ENCODE results near the gene GULP1.
"Not testable (repeated sequence)": the region's sequence is repeated elsewhere in the genome, so short reads cannot be mapped to it uniquely, and the experiment has no call there.

The GULP1 gene

DNA sequence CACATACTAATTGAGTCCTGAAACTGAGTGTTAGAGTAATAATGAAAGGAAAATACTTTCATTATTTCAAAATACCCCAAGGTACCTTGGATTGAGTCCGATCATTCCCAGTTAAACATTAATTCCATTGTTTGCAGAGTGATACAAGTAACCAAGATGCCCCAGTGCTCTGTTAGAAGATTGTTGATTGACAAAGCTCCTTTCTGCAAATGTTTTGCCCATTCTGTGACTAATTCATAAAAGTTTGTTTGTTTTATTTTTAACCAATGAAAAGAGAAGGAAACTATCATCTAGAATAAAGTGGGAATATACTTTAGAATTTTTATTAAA, 124.0 kb downstream of the GULP1 start:
- DNase-seq (no peak), ATAC-seq (no peak)

GRCh38 chr2:188416367-188416766, 124.7 kb downstream of the GULP1 start:
- DNase-seq: no peak
- ATAC-seq: no peak

GRCh38 chr2:188422726-188423125, 131.1 kb downstream of the GULP1 start:
- no peak for ATAC-seq
- no peak for DNase-seq

GRCh38 chr2:188425266-188425665, 133.6 kb downstream of the GULP1 start:
- ATAC-seq (no peak), DNase-seq (no peak)

- no peak for ATAC-seq
- no peak for DNase-seq
Observed at GRCh38 chr2:188426121-188426520, 134.4 kb downstream of the GULP1 start.

GRCh38 chr2:188430705-188431104, 139.0 kb downstream of the GULP1 start:
- DNase-seq (no peak), ATAC-seq (no peak)

GRCh38 chr2:188434018-188434417, 142.3 kb downstream of the GULP1 start:
- DNase-seq (no peak), ATAC-seq (no peak)

GRCh38 chr2:188435115-188435514, 143.4 kb downstream of the GULP1 start:
- ATAC-seq: no peak
- no peak for DNase-seq

GRCh38 chr2:188437537-188437936, 145.9 kb downstream of the GULP1 start:
- no peak for DNase-seq
- no peak for ATAC-seq

DNA sequence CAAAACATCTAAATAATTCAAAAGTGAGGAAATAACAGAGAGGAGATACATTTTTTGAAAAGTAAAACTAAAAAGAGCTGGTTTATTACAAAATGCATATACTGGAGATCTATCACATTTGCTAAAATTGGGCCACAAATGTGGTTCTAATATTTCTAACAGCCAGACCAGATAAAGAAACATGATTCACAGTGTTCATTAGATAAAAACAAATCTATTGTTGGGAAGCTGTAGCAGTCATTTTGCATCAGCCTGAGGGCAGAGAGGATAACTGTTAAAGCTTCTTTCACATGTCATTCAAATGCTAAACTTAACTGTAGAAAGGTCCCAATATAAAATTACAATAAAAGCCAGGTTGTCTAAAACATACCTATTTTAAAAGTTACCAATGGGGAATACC, 148.3 kb downstream of the GULP1 start:
- DNase-seq (no peak), ATAC-seq (no peak)

DNA sequence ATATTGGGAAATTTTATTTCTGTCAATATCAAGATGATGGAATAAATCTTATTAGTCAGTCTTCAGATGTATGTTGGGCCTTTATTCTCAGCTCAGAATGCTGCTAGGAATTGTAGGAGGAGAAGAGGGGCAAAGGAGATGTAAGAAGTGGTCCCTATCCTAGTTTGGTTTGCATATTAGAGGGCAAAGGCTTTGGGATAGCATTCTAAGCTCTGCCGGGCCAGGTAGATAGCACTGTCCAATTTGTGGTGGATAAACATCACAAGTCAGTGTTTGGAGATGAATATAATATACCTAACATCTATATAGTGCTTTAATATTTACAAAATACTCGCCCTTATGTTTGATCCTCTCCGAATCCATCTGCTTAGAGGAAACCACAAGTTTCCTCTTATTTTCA, 149.2 kb downstream of the GULP1 start:
- DNase-seq (no peak), ATAC-seq (no peak)

GRCh38 chr2:188441288-188441947, 149.7 kb downstream of the GULP1 start:
- DNase-seq (no peak), ATAC-seq (no peak)

GRCh38 chr2:188443207-188443606, 151.5 kb downstream of the GULP1 start:
- no peak for ATAC-seq
- DNase-seq: no peak

GRCh38 chr2:188444106-188444835, 152.6 kb downstream of the GULP1 start:
- DNase-seq: no peak
- ATAC-seq: no peak

DNA sequence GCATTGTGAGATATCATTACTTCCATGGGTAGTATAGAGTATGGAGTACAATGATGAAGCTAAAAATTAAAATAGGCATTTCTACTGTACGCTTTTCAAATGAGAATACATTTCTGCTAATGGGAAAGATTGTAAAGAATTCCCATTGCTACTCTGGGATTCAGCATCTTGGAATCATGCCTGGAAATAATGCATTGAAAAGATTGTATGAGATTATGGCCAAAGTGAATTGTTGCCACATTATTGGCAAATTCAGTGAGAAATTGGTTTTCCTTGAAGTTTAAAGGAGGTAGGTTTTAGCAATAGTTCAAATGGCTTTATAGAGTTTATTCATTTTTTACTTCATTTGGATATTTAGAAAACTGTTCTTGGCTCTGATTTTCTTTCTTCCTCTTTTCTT, 157.9 kb downstream of the GULP1 start:
- DNase-seq: no peak
- no peak for ATAC-seq

- DNase-seq (no peak), ATAC-seq (no peak)
Observed at GRCh38 chr2:188449971-188450370, 158.3 kb downstream of the GULP1 start.

DNA sequence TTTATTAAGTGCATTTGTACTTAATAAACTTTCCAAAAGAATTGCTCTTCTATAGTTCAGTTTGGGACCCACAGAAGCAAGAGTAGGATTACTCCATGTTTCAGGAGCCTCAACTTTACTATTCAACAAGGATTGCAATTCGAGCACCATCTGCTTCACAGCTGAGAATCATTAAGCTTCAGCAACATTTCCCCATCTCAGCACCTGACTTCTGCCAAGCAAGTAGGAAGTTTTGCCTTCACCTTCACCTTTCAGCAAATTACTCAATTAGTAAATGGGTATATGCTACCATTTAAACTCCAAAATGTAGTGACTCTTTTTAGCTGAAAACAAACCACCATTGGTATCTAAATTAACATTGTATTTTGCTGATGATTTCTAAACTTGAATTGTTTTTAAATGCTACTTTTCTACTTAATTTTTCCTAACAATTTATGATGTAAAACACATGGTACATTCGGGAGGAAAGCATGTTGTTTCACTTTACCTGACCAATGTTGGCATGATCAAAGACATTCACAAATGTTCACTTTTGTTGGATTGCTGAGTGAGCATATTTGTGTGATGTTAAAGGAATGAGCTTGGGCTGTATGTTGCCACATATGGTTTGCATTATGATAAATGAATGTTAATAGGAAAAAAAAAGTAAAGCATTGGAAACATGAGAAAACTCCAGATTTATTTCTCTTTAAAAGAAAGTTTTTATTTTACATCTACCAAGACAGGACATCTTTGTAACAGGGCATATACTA, 159.2 kb downstream of the GULP1 start:
- ATAC-seq: no peak

DNA sequence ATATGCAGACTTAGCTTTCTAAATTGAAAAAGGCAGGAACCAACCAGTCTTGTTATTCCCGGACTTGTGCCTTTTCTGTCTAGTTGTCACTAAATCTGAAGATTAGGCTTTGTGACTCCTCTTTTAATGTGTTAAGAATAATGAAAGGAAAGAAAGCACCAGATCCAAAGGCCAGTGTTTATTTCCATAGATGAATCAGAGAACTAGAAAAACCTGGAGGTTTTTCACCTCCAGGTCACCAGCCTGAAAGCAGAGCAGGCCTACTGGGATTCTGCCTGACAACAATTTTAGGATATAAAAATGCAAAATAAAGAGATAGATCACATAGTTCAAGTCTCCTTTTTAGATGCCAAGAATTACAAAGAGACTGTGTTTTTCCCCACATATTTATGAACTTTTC, 160.4 kb downstream of the GULP1 start:
- DNase-seq: no peak
- no peak for ATAC-seq

More for the DNA sequence above, 159.2 kb downstream of the GULP1 start:
- no peak for DNase-seq

- DNase-seq: no peak
- ATAC-seq: no peak
Observed at GRCh38 chr2:188456114-188456909, 164.6 kb downstream of the GULP1 start.

DNA sequence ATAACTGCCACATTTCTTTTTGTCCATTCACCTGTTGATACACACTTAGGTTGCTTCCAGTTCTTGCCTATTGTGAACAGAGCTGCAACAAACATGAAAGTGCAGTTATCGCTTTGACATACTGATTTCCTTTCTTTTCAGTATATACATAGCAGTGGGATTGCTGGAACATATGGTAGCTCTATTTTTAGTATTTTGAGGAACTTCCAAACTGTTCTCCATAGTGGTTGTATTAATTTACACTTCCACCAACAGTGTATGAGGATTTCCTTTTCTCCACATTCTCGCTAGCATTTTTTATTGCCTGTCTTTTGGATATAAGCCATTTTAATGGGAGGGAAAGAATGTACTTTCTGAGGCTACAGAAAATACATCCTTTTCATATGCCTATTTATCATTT, 167.4 kb downstream of the GULP1 start:
- DNase-seq (no peak), ATAC-seq (no peak)

- DNase-seq, ATAC-seq: not testable (repeated sequence)
Observed at GRCh38 chr2:188466078-188466477, 174.4 kb downstream of the GULP1 start.

- ATAC-seq: no peak
Observed at GRCh38 chr2:188466761-188467160, 175.1 kb downstream of the GULP1 start.

DNA sequence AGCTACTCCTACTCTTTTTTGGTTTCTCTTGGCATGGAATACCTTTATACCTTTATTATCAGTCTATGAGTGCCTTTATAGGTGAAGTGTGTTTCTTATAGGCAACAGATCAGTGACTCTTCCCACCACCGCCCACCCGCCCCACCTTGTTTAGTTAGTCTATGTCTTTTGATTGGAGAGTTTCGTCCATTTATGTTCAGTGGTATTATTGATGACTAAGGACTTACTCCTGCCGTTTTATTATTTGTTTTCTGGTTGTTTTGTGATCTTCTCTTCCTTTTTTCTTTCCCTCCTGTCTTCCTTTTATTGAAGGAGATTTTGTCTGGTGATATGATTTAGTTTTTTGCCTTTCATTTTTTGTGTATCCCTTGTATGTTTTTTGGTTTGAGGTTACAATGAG, 179.5 kb downstream of the GULP1 start:
- no peak for ATAC-seq
- DNase-seq: no peak

More at GRCh38 chr2:188466761-188467160, 175.1 kb downstream of the GULP1 start:
- DNase-seq: no peak
